NCI-H2196 (cell line): ENCODE results near the gene EIF4E2.

ENCODE experiments used
- DNase-seq: peaks from one replicate; lab custom pipeline; 2025; ENCODE audit not compliant: unreplicated experiment; lab: John Stamatoyannopoulos, UW

EIF4E2 gene

DNA sequence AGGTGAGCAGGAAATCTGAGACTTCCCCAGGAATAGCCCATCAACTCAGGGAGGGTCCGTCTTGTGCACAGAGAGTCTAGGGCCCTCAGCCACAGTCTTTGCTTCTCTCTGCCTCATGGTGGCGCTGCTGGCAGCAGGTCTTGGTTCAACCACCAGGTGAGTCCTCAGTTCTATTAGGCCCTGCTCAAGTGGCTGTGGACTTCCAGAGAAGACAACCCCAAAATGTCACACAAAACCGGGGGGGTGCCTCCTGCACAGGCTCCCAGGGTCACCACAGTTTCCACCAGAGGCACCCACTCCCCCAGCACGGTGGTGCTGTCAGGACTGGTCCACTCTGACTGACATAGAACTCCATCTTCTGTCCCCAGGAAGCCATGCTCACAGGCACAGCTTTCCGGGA is 13.4 kb upstream of the EIF4E2 start:
- DNase-seq, result no peak

GRCh38 chr2:232537499-232537898 is 13.0 kb upstream of the EIF4E2 start:
- DNase-seq, result no peak

GRCh38 chr2:232538671-232539070 is 11.8 kb upstream of the EIF4E2 start:
- no peak for DNase-seq

DNA sequence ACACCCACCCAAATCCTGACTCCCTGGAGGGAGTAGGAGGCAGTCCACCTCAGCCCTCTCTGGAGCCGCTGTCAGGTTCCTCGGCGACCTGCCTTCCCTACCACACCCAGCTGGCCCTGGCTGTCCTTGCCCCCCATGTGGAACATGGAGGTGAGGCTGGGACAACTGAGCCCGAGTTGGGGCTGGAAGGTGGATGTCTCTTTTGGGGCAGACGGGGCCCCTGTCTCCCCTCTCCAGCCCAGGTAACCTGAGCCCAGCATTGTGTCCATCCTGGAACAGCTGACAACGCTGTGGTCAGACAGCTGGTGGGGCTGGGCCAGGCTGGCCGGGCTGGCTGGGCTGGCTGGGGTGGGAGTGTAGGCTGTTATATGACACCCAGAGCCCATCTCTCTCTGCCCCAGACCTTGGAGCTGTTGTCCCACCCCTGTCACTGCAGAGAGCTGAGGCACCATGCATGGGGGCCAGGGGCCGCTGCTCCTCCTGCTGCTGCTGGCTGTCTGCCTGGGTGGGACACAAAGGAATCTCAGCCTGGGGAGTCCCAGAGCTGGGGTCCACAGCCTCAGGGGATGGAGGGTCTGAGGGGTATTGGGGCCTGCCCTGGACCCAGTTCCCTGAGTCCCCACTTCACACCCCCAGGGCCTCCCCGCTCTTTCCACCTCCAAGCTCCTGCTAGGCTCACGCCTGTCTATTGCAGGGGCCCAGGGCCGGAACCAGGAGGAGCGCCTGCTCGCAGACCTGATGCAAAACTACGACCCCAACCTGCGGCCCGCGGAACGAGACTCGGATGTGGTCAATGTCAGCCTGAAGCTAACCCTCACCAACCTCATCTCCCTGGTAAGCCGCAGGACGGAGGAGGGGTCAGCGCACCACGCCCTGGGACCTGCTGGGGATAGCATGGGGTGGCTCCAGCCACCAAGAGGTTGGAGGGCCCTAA is 10.9 kb upstream of the EIF4E2 start, which contains the start of gene CHRNG:
Gene CHRNG, plus strand, starts transcription at position 395 of the 934 bp plus-strand sequence. Its CDS starts 56 bp downstream, at position 451.
- DNase-seq, result no peak

DNA sequence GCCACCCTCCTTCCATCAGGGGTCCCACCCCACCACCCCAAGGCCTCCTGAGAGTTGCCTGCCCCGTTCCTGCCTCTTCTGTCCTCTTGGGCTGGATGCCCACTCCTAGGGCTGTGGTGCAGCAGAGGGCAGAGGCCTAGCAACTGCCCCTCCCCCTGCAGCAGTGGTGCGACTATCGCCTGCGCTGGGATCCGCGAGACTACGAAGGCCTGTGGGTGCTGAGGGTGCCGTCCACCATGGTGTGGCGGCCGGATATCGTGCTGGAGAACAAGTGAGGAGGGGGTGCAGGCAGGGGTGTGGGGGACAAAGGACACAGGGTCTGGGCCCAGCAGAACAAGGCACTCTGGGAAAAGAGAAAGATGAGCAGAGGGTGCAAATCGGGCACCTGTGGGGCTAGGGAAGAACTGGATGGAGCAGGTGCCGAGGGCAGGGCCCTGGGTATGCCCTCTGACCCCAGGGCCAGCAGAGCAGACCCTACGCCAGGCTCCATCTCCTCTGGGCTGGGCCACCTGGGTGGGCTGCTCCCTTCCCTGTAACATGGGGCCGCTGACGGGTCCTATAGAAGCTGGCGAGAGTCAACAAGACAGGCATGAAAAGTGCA is 9.9 kb upstream of the EIF4E2 start:
- no peak for DNase-seq

DNA sequence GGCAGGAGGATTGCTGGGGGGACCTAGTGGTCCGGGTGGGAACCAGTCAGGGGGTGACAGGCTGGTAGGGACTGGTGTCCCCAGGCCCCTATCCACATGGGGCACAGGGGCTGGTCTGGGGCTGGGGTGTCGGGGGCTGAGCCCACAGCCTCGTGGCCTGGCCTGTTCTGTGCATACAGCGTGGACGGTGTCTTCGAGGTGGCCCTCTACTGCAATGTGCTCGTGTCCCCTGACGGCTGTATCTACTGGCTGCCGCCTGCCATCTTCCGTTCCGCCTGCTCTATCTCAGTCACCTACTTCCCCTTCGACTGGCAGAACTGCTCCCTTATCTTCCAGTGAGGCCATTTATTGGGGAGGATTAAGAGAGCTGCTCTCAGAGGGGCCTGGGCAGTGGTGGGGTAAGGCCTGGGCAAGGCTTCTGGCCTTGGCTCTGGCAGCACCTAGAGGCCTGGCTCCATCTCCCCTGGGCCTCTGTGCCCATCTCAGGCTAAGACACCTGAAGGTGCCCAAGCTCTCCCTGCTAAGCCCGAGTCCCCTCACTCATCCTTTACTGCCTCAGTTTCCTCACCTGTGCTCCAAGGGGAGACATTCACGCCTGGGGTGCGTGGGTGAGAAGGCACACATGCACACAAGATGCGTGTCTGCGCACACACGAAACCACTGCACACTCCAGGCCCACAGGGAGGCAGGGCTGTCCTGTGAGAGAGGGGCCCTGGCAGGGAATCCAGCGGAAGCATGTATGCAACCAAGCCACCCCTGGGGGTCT is 9.1 kb upstream of the EIF4E2 start:
- no peak for DNase-seq

DNA sequence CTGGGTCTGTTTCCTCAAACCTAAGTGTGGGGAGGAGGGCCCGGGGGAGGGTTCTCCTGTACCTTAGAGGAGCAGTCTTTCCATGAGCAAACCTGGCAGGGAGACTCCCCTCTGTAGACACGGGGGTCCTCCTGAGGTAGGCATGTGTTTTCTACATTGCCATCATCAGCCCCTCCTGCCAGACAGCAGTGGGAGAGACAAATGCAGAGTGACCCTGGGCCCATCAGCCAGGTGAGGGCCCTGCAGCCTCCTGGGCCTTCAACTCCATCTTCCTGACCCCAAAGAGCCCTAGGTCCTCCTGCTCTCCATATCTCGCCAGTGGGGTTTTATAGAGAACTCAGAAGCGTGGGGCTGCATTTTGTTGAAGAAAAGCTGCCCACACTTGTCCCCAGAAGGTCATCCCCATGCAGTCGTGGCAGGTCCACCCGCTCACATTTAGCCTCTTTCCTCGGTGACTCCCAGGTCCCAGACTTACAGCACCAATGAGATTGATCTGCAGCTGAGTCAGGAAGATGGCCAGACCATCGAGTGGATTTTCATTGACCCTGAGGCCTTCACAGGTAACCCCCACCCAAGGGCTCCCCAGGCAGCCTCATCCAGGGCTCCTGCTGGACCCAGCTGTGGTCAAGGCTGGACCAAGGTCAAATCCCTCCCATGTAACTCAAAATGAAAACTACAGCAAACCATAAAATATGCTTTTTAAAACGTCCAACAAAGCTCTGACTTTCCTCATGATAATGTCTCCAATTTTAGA is 8.4 kb upstream of the EIF4E2 start:
- DNase-seq, result no peak

- DNase-seq, result no peak
Observed at GRCh38 chr2:232542715-232543467, 7.6 kb upstream of the EIF4E2 start.

DNA sequence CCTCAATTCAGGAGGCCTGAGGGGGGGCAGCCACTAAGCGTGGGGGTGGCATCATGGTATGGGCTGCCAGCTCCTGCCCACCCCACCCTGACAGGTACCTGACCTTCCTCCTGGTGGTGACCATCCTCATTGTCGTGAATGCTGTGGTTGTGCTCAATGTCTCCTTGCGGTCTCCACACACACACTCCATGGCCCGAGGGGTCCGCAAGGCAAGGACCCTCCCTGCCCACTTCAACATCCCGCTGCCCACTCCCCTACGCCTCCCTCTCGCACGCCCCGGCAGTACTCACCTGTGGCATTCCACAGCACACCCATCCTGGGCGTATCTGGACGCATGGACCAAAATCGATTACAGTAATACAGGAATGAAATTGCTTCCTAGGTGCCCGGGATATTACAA is 7.0 kb upstream of the EIF4E2 start:
- DNase-seq, result no peak

DNA sequence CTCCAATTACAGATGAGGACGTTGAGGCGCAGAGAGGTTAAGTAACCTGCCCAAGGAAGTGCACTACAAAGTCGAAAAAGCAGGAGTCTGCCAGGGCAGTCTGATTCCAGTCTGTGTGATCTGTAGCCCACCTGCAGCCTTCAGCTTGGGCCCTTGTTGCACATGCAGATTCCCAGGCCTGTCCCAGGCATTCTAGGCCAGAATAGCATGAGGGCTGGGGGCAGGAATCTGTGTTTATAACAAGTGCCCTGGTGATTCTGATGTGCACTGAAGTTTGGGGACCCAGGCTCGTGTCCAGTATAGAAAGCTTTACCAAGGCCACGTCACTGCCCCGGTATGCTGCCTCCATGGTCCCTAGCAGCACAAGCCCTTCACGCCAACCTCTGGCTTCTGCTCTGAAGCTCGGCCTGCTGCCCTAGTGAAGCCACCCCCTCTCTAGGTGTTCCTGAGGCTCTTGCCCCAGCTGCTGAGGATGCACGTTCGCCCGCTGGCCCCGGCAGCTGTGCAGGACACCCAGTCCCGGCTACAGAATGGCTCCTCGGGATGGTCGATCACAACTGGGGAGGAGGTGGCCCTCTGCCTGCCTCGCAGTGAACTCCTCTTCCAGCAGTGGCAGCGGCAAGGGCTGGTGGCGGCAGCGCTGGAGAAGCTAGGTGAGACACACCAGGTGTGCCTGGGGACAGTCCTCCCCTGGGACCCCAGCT is 6.4 kb upstream of the EIF4E2 start:
- DNase-seq, result no peak

DNA sequence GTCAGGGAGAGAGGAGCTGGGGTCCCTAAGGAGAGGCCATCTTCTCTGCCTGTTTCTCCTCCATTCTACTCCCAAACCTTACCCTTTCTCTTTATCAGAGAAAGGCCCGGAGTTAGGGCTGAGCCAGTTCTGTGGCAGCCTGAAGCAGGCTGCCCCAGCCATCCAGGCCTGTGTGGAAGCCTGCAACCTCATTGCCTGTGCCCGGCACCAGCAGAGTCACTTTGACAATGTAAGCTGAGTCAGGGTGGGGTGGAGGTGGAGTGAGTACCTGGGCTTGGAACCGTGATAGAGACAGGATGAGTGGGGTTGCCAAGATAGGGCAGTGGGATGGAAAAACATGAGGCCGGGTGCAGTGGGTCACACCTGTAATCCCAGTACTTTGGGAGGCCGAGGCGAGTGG is 5.8 kb upstream of the EIF4E2 start:
- DNase-seq, result no peak

- DNase-seq, result no peak
Observed at GRCh38 chr2:232545511-232546375, 4.7 kb upstream of the EIF4E2 start.

GRCh38 chr2:232547991-232548390 is 2.5 kb upstream of the EIF4E2 start:
- no peak for DNase-seq

- no peak for DNase-seq
Observed at GRCh38 chr2:232549655-232550353, 685 bp upstream of the EIF4E2 start.

GRCh38 chr2:232551250-232551638 is 755 bp downstream of the EIF4E2 start:
- DNase-seq, result no peak

DNA sequence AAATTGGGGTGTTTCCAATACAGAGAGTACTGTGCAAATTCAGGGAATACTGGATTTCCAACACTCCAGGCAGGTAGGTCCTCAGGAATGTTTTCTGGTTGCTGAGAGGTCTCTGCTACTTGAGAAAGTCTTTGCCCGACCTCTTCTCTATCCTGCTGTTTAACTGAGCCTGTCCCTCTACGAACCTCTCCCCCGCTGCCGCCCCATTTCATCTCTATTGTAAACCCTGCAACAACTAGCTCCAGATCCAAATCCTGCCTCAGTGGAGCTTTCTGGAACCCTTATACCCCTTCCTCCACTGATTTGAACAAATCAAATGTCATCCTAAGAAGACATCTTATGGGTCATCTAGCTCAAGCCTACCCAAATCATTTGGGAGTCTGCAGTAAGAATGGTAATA is 1.3 kb downstream of the EIF4E2 start:
- DNase-seq, result no peak

DNA sequence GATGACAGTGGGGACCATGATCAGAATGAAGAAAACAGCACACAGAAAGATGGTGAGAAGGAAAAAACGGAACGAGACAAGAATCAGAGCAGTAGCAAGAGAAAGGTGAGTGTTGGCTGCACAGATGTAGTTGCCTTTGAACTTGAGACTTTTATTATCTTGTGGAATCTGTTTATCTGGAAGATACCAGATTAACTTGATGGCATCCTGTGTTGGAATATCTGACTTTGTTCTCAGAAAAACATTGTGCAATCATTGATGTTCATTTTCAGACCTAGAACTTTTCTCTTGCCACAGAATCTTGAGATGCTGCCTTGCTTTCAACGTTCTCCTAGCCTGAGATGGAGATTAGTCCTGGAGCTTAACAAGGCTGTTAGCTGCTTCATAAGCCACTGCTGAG is 5.9 kb downstream of the EIF4E2 start:
- no peak for DNase-seq

GRCh38 chr2:232562515-232563151 is 12.1 kb downstream of the EIF4E2 start:
- no peak for DNase-seq
